Activated CD8-positive, alpha-beta T cell treated with anti-CD3 and anti-CD28 coated beads for 36 hours (primary cell): ENCODE data around the gene NDUFA3. TPM values are rescaled to one million over a fixed set of nuclear protein-coding genes. Genes with fewer than 3 reads are reported as not detected.

Source experiments
- ATAC-seq: fragments of 200-7000 bp; cut with Tn5 transposase; one replicate; pipeline ENCODE4 v1.10.0; 2021; ENCODE audit warnings: mild to moderate bottlenecking, moderate library complexity
- CTCF ChIA-PET: fragments of 350-600 bp; sonication (Branson Sonifier 250); formaldehyde crosslinking; loops from one replicate; lab custom pipeline; 2021; ENCODE audit warnings: antibody characterized with exemption; lab: Charles Lee
- POLR2A ChIA-PET: fragments of 350-600 bp; sonication (Branson Sonifier 250); formaldehyde crosslinking; loops from one replicate; lab custom pipeline; 2021; ENCODE audit warnings: antibody characterized with exemption; lab: Charles Lee
- DNase-seq: peaks from one replicate; pipeline ENCODE4 v3.0.0-alpha.2; 2020
- H3K27ac Mint-ChIP-seq: one replicate; pipeline ENCODE4 v1.8.0; 2021; ENCODE audit warnings: mild to moderate bottlenecking, mixed read lengths
- H3K27me3 Mint-ChIP-seq: one replicate; pipeline ENCODE4 v1.8.0; 2021; ENCODE audit warnings: mixed read lengths
- H3K36me3 Mint-ChIP-seq: one replicate; pipeline ENCODE4 v1.8.0; 2021; ENCODE audit warnings: low read depth, mixed read lengths
- H3K4me1 Mint-ChIP-seq: one replicate; pipeline ENCODE4 v1.8.0; 2021; ENCODE audit warnings: low read depth, mixed read lengths
- H3K4me3 Mint-ChIP-seq: one replicate; pipeline ENCODE4 v1.8.0; 2021; ENCODE audit warnings: mild to moderate bottlenecking, moderate library complexity, mixed read lengths
- H3K9me3 Mint-ChIP-seq: one replicate; pipeline ENCODE4 v1.8.0; 2021; ENCODE audit warnings: mixed read lengths
- CTCF ChIP-seq: fragments of 200-600 bp; IDR thresholded peaks from one replicate; pipeline ENCODE4 v1.8.0; 2022; ENCODE audit warnings: antibody characterized with exemption, mild to moderate bottlenecking
- intact Hi-C: fragments of 100-400 bp; cut with micrococcal nuclease; formaldehyde crosslinking; loops from one replicate; pipeline ENCODE4 v1.10.0; 2022
- total RNA-seq, 2 experiments: library from RNA; stranded (reverse); gene quantifications; one replicate each; pipeline ENCODE4 v1.2.3, GENCODE V29; 2021

The NDUFA3 gene
- total RNA-seq, 2 experiments from 2014 or later = 94.8 to 96.7 TPM

- Mint-ChIP-seq H3K9me3 (no peaks in the 10 kb centered on the region), H3K36me3 (peaks cover 41% of the 10 kb centered on the region), H3K27ac (peak overlapping the region; percentile 84), H3K27me3 (no peaks in the 10 kb centered on the region), H3K4me1 (peaks cover 32% of the 10 kb centered on the region), H3K4me3 (no peak overlapping the region)
- no peak for TF ChIP-seq CTCF
- POLR2A ChIA-PET = no interaction called here
- CTCF ChIA-PET = no interaction called here
- ATAC-seq (peak; percentile 3), DNase-seq (peak; percentile 75)
- intact Hi-C loops = no loop called here
These were observed 52.1 kb downstream of the NDUFA3 start for GRCh38 chr19:54154603-54155345.

- Mint-ChIP-seq H3K27ac (peak overlapping the region; percentile 55), H3K36me3 (peaks cover 36% of the 10 kb centered on the region), H3K4me3 (no peak overlapping the region), H3K9me3 (no peaks in the 10 kb centered on the region), H3K27me3 (no peaks in the 10 kb centered on the region), H3K4me1 (peaks cover 36% of the 10 kb centered on the region)
- no peak for TF ChIP-seq CTCF
- ChIA-PET CTCF (no interaction called here), POLR2A (interaction anchor here (0.6 to 1.3 kb wide), 3 partner anchors 8 to 40 kb away, joined by 3 to 4 read pairs (median 3); partner anchors contain the start of genes CNOT3, PRPF31 and TFPT)
- ATAC-seq (no peak), DNase-seq (no peak)
- intact Hi-C loops = no loop called here
These were observed 53.0 kb downstream of the NDUFA3 start for GRCh38 chr19:54155694-54156093.

- intact Hi-C loops = no loop called here
- Mint-ChIP-seq H3K27me3 (no peaks in the 10 kb centered on the region), H3K27ac (no peak overlapping the region), H3K36me3 (peaks cover 31% of the 10 kb centered on the region), H3K9me3 (no peaks in the 10 kb centered on the region), H3K4me1 (peaks cover 40% of the 10 kb centered on the region), H3K4me3 (no peak overlapping the region)
- no peak for DNase-seq
- ATAC-seq = no peak
- POLR2A ChIA-PET = interaction anchor here (1.3 to 2.5 kb wide), 3 partner anchors 19 to 48 kb away, joined by 3 to 13 read pairs (median 4); partner anchors contain the start of genes CNOT3 and RPS9
- CTCF ChIA-PET = no interaction called here
- no peak for TF ChIP-seq CTCF
These were observed 53.8 kb downstream of the NDUFA3 start for GRCh38 chr19:54156490-54156889.

GRCh38 chr19:54156953-54157352 lies 54.3 kb downstream of the NDUFA3 start:
- ATAC-seq (no peak), DNase-seq (no peak)
- Mint-ChIP-seq H3K27me3 (no peaks in the 10 kb centered on the region), H3K27ac (no peak overlapping the region), H3K9me3 (no peaks in the 10 kb centered on the region), H3K36me3 (peaks cover 28% of the 10 kb centered on the region), H3K4me1 (peaks cover 43% of the 10 kb centered on the region), H3K4me3 (no peak overlapping the region)
- ChIA-PET POLR2A (interaction anchor here (1.3 to 2.5 kb wide), 4 partner anchors 20 to 54 kb away, joined by 3 to 13 read pairs (median 4); partner anchors contain the start of genes CNOT3 and RPS9), CTCF (interaction anchor here (3.0 kb wide), 1 partner anchor 11 kb away, joined by 13 read pairs; no protein-coding TSS in a partner anchor)
- intact Hi-C loops = no loop called here
- TF ChIP-seq CTCF = no peak

Other genes with a start within 250 kb of the NDUFA3 start
- gene MYADM, start 235.0 kb upstream of the NDUFA3 start, total RNA-seq = 10 to 100 TPM; 64.7 to 69.9 TPM
- under 1 TPM in 1 of 2 experiments, not detected in 1; 0.11 TPM for gene PRKCG, start 220.7 kb upstream of the NDUFA3 start, total RNA-seq
- gene CACNG7, start 193.6 kb upstream of the NDUFA3 start, total RNA-seq = not detected
- not detected for gene CACNG8, start 139.9 kb upstream of the NDUFA3 start, total RNA-seq
- gene CACNG6, start 111.2 kb upstream of the NDUFA3 start, total RNA-seq = not detected
- not detected for gene VSTM1, start 39.0 kb upstream of the NDUFA3 start, total RNA-seq
- not detected for gene TARM1, start 21.5 kb upstream of the NDUFA3 start, total RNA-seq
- gene OSCAR, start 2.1 kb upstream of the NDUFA3 start, total RNA-seq = under 1 TPM; 0.68 to 0.76 TPM
- gene TFPT, start 12.8 kb downstream of the NDUFA3 start, total RNA-seq = 10 to 100 TPM; 27.7 to 28.1 TPM
- 10 to 100 TPM; 81.1 to 85.2 TPM for gene PRPF31, start 12.9 kb downstream of the NDUFA3 start, total RNA-seq
- 10 to 100 TPM; 48.8 to 50.7 TPM for gene CNOT3, start 34.9 kb downstream of the NDUFA3 start, total RNA-seq
- 1 to 10 TPM; 3.3 to 4.0 TPM for gene LENG1, start 56.9 kb downstream of the NDUFA3 start, total RNA-seq
- gene TMC4, start 70.3 kb downstream of the NDUFA3 start, total RNA-seq = under 1 TPM in 1 of 2 experiments, not detected in 1; 0.54 TPM
- gene MBOAT7, start 86.7 kb downstream of the NDUFA3 start, total RNA-seq = 10 to 100 TPM; 53.8 to 55.4 TPM
- gene TSEN34, start 88.5 kb downstream of the NDUFA3 start, total RNA-seq = 10 to 100 TPM; 12.5 TPM
- gene RPS9, start 98.0 kb downstream of the NDUFA3 start, total RNA-seq = 1,000 to 10,000 TPM; 1,921 to 1,931 TPM
- gene LILRB3, start 120.2 kb downstream of the NDUFA3 start, total RNA-seq = not detected
- not detected for gene LILRA6, start 139.9 kb downstream of the NDUFA3 start, total RNA-seq
- not detected for gene LILRB5, start 154.4 kb downstream of the NDUFA3 start, total RNA-seq
- not detected for gene LILRB2, start 178.3 kb downstream of the NDUFA3 start, total RNA-seq
- gene LILRA5, start 210.3 kb downstream of the NDUFA3 start, total RNA-seq = not detected
- not detected for gene LILRA4, start 236.3 kb downstream of the NDUFA3 start, total RNA-seq